RCC 7860 (cell line): Measurements from ENCODE around the gene SAAL1.
"Not testable (repeated sequence)": the region's sequence is repeated elsewhere in the genome, so short reads cannot be mapped to it uniquely, and the experiment has no call there.

ENCODE experiments used
- DNase-seq: peaks from one replicate; pipeline ENCODE4 v3.0.0-alpha.2; 2015; ENCODE audit warnings: low spot score
- FAIRE-seq: peaks from 2 replicates; lab custom pipeline; 2012; peaks lifted over from hg19 to GRCh38; lab: Jason Lieb, UNC

Gene SAAL1, protein sequence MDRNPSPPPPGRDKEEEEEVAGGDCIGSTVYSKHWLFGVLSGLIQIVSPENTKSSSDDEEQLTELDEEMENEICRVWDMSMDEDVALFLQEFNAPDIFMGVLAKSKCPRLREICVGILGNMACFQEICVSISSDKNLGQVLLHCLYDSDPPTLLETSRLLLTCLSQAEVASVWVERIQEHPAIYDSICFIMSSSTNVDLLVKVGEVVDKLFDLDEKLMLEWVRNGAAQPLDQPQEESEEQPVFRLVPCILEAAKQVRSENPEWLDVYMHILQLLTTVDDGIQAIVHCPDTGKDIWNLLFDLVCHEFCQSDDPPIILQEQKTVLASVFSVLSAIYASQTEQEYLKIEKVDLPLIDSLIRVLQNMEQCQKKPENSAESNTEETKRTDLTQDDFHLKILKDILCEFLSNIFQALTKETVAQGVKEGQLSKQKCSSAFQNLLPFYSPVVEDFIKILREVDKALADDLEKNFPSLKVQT

DNA sequence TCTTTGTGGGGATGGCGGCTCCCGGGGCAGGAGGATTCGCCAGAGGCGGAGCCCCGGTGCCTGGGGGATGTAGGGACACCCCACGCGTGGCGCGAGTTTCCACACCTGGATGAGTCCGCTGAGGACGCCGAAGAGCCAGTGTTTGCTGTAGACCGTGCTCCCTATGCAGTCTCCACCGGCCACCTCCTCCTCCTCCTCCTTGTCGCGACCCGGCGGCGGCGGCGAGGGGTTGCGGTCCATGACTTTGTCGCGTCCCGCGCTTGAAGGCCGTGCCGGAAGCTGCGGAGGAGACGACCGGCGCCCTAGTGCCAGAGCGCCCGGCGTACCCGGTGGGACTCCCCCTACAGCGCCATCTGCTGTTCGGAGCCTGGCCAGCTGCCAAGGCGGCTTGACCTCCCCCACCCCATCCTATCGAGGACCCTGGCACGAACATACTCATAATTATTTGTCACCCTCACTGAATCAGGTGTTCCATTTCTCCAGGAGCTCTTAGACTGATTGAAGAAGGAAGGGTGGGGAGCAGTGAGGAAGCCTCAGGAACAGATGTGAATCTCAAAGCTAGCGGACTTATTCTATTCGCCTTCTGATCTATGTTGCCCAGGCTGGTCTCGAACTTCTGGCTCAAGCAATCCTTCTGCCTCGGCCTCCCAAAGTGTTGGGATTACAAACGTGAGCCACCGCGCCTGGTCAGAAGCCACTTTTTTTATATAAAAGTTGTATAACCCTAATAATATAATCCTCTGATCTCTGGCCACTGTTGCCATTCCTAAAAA lies at the start of gene SAAL1:
TSS of gene SAAL1 (minus strand) at position 281 of the 773 bp plus-strand sequence. CDS start at position 240, 41 bp downstream.
- FAIRE-seq: no peak

DNA sequence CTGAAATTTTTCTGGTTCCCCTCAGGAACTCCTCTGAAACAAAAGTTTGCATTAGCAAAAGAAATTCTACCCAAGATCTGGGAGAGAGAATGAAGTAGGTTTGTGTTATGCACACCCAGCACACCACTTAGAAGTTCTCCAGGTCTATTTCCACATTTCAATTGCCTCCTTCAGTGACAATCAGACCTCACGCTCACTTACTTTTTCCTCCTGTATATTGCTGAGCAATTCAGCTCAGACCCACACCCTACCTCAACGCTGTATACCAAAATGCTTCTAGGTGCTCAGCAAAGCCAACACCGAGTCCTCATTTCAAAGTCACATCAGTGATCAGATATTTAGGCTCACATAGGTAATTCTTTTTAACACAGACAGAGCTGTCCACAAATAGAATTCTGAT lies 45.7 kb upstream of the SAAL1 start:
- no peak for DNase-seq
- FAIRE-seq: no peak

More for the DNA sequence above, at the start of gene SAAL1:
- peak; percentile 64 for DNase-seq

DNA sequence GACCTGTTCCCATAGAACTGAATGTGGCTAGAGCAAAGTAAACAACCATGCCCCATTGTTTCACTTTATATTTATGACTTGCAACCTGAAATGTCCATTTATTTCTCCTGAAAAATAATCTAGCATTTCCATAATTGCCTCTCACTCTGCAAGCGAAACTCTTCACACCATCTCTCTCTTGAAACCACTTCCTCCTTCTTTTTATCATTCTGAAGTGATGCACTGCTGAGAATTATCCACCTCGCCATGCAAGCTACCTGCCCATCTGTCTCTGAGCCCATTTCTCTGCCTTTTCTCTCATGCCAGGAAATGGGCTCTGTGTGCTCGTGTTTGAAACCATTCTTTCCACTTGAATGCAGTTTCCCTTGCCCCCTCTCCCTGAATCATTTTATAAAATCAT lies 40.0 kb upstream of the SAAL1 start:
- DNase-seq (no peak), FAIRE-seq (no peak)

DNA sequence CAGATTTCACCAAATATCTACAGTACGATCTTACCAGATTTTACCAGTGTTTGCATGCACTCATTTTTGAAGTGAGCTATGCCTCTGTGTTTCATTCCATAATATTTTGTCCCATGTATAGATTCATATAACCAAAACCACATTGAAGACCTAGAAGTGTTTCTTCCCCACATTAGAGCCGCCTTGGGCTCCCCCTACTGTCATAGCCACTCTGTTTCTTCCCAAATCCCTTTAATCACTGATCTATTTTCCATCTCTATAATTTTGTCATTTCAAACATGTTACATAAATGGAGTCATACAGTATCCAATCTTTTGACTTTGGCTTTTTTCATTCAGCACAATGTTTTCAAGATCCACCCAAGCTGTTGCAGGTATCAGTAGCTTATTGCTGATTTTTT lies 39.1 kb upstream of the SAAL1 start:
- DNase-seq: no peak
- no peak for FAIRE-seq

DNA sequence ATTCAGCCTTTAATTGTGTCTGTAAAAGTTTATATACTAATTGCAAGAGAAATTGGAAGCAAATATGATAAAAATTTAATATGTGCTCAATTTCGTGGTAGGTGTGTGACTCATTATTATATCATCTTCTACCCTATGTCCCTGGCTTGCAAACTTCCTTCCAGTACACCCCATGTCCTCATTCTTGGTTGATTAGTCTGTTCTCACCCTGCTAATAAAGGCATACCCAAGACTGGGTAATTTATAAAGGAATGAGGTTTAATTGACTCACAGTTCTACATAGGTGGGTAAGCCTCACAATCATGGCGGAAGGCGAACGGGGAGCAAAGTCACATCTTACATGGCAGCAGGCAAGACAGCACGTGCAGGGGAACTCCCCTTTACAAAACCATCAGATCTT lies 38.4 kb upstream of the SAAL1 start:
- FAIRE-seq (no peak), DNase-seq (peak; percentile 18)

DNA sequence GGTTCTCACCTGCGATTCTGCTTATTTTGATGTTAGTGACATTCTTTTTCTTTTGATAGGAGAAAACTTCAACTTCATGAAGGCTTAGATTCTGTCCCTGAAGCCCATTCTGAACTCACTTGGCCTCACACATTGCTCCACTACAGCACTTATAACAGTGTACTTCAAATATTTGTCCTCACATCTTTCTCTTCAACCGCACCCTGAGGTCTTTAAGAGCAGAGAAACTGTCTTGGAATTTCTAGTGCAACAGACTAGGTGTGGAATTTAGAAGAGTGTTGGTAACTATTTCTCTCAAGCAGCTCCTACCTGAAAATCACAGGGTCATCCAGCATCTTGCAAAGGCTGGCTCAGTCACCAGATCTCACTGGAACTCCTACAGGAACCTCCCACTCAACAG lies 34.3 kb upstream of the SAAL1 start:
- no peak for FAIRE-seq
- peak; percentile 1 for DNase-seq

DNA sequence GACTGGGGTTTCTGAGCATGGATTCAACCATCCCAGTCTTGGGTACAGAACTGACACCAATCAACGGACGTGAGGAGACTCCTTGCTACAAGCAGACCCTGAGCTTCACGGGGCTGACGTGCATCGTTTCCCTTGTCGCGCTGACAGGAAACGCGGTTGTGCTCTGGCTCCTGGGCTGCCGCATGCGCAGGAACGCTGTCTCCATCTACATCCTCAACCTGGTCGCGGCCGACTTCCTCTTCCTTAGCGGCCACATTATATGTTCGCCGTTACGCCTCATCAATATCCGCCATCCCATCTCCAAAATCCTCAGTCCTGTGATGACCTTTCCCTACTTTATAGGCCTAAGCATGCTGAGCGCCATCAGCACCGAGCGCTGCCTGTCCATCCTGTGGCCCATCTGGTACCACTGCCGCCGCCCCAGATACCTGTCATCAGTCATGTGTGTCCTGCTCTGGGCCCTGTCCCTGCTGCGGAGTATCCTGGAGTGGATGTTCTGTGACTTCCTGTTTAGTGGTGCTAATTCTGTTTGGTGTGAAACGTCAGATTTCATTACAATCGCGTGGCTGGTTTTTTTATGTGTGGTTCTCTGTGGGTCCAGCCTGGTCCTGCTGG lies 31.4 kb upstream of the SAAL1 start:
- FAIRE-seq: no peak
- DNase-seq: no peak

DNA sequence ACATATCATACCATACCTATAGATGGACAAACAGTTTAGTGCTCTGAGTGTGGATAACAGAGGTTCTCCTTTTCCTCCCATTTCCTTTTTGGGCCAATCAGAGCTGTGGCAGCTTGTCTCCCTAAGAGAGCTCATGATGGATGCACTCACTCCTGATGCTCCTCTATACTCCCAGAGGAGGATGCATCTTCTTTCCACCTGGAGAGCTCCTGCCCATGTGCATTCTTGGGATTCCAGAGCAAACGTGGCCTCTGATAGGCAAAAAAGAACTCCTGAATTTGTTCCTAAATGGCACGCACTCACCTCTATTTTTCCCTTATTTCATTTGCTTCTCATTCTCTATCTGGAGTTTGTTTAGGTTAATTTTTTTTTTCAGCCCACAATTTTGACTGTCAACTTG lies 29.4 kb upstream of the SAAL1 start:
- no peak for DNase-seq
- FAIRE-seq: no peak

DNA sequence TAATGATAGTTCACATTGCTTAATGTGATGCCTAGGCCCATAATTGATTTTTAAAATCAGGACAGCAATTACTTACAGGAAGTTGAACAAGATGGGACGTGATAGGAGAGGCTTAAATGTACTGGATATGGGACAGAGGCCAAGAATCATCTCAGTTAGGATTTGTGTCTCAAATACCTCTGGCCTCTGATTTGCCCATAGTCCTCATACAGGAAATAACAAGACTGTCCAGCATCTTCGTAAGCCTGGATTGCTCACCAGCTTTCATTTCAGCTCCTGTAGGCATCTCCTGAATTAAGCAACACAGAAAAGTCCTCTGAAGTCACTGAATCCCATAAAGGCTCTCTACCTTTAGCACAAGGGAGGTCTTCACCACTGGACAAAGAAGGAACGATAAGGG lies 26.5 kb upstream of the SAAL1 start, which contains the start of gene MRGPRX3:
TSS of gene MRGPRX3 (plus strand) at position 231 of the 400 bp plus-strand sequence. CDS start 4,632 bp downstream, outside the sequence.
- no peak for FAIRE-seq
- DNase-seq: no peak

DNA sequence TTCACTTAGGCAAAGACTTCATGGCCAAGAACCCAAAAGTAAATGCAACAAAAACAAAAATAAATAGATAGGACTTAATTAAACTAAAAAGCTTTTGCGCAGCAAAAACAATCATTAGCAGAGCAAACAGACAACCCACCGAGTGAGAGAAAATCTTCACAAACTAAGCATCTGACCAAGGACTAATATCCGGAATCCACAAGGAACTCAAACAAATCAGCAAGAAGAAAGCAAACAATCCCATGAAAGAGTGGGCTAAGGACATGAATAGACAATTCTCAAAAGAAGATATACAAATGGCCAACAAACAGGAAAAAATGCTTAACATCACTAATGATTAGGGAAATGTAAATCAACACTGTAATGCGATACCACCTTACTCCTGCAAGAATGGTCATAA lies 25.2 kb upstream of the SAAL1 start:
- FAIRE-seq, DNase-seq: not testable (repeated sequence)

DNA sequence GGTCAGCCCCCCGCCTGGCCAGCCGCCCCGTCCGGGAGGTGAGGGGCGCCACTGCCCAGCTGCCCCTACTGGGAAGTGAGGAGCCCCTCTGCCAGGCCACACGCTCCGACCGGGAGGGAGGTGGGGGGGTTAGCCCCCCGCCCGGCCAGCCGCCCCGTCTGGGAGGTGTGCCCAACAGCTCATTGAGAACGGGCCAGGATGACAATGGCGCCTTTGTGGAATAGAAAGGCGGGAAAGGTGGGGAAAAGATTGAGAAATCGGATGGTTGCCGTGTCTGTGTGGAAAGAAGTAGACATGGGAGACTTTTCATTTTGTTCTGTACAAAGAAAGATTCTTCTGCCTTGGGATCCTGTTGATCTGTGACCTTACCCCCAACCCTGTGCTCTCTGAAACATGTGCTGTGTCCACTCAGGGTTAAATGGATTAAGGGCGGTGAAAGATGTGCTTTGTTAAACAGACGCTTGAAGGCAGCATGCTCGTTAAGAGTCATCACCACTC lies 15.5 kb upstream of the SAAL1 start:
- not testable (repeated sequence) for DNase-seq, FAIRE-seq

DNA sequence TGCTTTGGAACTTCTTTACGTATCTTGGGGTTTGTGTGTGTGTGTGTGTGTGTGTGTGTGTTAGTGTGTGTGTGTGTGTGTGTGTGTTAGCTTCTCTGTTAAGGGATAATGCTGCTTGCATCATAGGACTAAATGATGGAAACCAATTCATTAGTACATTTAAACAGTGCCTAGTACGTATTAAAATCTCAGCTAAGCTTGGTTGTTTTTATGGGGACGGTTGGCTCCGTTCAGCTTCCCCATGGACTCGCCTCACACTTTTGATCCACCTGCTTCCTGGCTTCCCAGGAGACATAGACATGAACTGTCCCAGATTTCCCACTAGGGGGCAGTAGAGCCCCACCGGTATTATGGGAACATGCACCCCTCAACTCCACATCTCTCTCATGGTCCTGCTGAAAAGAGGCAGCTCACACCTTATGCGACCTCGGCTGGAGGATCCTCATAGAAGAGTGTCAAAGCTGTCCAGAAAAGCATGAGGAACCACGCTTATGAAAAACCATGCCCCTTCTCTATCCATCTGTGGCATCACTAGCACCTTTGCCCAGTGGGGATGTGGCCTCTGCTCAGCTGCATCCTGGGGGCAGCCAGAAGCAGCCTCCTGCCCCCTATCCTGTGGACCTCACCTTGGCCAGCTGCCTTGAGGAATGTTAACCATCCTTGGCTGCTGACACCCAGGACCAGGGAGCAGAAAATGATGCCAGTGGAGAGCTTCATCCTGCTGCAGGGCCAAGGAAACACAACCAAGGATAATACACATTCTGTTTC lies 9.7 kb upstream of the SAAL1 start:
- no peak for FAIRE-seq
- peak; percentile 24 for DNase-seq

DNA sequence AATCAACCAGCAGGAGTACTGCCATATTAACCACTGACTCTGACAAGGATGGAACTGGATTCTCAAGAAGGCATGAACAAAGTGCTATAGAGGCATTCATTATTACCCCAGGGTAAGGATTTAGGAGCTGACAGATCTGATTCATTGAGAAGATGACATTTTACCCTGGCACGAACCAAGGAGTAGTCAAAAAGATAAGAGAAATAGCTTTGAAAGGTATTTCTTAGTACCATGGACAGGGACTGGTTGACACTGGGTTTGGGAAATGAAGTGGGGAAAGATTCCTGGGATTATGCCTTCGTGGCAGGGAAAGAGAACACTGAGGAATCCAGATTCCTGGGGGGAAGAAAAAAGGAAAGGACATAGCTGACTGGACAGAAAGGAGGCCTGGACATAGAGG lies 5.1 kb upstream of the SAAL1 start:
- FAIRE-seq (no peak), DNase-seq (no peak)

DNA sequence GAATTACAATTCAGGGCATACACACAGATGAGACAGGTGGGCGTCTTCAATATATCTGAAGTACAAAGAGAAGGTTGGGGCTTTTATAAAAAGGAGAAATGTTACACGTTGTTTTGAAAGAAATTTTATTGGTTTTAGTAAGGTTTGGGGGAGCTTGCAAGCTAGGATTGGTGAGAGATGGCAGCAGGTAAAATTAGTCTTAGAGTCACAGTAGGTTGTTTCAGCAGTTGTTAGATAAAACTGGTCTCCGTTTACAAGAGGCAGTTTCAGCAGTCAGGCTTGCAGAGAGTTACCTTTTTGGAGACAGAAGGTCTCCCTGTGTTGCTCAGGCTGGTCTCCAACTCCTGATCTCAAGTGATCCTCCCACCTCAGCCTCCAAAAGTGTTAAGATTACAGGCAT lies 2.4 kb upstream of the SAAL1 start:
- no peak for FAIRE-seq
- DNase-seq: no peak

DNA sequence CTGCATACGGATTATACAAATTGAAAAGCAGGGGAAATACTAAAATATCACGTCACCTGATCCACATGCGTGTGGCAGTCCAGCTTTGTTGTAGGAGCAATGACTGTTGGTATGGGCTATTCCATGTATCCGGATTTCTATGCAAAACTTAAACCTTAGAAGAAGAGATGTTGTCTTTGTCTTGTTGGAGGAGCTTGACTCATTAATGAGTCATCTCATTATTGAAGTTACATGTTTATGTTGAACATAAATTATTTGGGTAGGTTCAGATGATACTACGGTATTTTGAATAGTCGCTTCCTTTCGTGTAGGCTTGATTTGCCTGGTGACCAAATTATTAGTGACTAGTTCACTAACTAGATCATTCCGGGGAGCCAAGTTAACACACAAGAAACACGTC lies 806 bp upstream of the SAAL1 start:
- no peak for FAIRE-seq
- no peak for DNase-seq

DNA sequence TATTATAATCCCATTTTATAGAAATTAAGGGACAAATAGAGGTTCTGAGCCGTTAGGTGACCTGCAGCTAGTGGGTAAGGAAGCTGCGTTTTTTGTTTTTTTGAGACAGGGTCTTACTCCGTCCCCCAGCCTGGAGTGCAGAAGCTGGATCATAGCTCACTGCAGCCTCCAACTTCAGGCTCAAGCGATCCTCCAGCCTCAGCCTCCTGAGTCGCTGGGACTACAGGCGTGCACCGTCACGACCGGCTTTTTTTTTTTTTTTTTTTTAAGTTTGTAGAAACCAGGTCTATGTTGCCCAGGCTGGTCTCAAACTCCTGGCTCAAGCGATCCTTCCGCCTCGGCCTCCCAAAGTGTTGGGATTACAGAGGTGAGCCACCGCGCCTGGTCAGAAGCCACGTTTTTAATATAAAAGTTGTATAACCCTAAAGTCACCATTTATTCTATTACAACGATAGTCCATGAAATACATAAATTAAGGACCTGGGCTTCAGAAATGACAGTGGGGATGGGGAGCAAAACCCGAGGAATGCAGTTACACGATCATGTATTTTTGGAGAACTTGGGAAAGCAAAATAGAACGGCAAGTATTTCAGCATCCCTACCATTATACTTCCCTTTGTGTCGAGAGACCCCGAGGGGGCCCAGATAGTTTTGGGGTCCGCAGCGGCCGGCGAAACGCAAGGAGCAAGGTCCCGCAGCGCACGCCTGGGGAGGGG lies 638 bp downstream of the SAAL1 start:
- FAIRE-seq (no peak), DNase-seq (no peak)

DNA sequence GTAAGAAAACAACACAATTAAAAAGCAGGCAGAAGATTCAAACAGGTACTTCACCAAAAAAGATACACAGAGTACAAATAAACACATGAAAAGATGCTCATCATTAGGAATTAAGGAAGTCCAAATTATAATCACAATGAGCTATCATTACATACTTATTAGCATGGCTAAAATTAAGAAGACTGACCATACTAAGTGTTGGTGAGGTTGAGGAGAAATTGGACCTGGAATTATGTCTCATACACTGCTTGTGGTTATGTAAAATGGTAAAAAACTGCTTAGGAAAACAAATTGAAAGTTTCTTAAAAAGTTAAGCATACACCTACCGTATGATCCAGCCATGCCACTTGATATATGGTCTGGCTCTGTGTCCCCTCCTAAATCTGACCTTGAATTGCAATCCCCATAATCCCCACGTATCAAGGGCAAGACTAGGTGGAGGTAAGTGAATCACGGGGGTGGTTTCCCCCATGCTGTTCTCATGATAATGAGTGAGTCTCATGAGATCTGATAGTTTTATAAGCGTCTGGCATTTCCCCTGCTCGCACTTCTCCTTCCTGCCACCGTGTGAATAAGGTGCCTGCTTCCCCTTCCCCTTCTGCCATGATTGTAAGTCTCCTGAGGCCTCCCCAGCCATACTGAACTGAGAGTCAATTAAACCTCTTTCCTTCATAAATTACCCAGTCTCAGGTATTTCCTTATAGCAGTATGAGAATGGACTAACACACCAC lies 4.8 kb downstream of the SAAL1 start:
- no peak for DNase-seq
- FAIRE-seq: no peak

DNA sequence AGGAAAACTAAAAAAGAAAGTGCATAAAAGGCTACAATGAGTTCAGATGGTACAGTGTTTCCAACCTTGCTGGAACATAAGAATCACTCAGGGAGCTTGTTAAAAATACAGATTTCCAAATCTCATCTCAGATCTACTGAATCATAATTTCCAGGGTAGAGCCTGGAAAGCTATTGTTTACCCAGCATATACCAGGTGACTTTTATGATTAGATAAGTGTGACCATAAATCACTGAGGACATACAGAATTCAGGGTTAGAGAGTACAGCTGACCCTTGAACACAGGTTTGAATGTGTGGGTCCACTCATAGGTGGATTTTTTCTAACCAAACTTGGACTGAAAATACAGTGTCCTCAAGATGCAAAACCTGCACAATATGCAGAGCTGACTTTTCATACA lies 11.9 kb downstream of the SAAL1 start:
- FAIRE-seq (no peak), DNase-seq (no peak)

DNA sequence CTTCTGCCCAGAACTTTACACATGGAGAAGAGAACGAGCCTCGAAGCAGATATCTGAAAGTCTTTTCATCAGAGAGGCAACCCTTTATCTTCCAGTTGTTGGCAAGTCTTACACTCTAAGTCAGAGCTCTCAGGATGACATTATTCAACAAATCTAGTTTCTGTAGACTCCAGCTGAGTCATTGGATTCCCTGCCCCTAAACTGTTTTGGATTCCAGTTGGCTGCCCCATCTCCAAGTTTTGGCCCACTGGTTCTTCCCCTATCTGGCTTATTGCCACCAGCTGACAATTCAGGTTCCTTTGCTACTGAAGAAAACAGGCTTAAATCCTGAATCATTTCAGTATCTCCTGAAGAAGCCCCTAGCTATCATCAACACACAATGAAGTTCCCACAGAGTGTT lies 14.2 kb downstream of the SAAL1 start:
- FAIRE-seq (no peak), DNase-seq (no peak)
